ENCODE measurements around the gene SIM2. TPM values are rescaled to one million over a fixed set of nuclear protein-coding genes. Genes with fewer than 3 reads are reported as not detected.

Gene SIM2
- total RNA-seq, 1 donor: not detected

DNA sequence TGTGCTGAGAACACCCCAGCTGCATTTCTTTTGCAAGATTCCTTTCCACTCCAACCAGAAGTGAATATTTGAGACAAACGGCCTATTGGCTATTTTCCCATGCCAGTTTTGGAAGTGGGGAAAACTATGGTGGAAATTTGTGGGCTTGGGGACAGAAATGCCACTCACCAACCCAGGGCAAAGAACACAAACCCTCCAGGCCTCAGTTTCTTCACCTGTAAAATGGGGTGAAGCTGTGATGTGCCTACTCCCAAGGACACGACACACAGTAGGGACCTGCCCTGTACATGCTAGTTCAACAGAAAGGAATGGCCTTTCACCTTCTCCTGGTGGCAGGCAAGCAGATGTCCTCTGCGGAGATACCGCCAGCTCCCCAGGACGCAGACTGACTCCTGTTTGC is 46.5 kb downstream of the SIM2 start:
- no peak overlapping the region for H3K4me3 ChIP-seq (ENCODE audit: low read depth, low read length)
- TF ChIP-seq, protein P1, sequence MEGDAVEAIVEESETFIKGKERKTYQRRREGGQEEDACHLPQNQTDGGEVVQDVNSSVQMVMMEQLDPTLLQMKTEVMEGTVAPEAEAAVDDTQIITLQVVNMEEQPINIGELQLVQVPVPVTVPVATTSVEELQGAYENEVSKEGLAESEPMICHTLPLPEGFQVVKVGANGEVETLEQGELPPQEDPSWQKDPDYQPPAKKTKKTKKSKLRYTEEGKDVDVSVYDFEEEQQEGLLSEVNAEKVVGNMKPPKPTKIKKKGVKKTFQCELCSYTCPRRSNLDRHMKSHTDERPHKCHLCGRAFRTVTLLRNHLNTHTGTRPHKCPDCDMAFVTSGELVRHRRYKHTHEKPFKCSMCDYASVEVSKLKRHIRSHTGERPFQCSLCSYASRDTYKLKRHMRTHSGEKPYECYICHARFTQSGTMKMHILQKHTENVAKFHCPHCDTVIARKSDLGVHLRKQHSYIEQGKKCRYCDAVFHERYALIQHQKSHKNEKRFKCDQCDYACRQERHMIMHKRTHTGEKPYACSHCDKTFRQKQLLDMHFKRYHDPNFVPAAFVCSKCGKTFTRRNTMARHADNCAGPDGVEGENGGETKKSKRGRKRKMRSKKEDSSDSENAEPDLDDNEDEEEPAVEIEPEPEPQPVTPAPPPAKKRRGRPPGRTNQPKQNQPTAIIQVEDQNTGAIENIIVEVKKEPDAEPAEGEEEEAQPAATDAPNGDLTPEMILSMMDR (IDR thresholded peaks at IDR 0.05; ENCODE audit: insufficient read depth, low read depth, low read length): no peak
- no peak for DNase-seq (ENCODE audit: low read depth)

DNA sequence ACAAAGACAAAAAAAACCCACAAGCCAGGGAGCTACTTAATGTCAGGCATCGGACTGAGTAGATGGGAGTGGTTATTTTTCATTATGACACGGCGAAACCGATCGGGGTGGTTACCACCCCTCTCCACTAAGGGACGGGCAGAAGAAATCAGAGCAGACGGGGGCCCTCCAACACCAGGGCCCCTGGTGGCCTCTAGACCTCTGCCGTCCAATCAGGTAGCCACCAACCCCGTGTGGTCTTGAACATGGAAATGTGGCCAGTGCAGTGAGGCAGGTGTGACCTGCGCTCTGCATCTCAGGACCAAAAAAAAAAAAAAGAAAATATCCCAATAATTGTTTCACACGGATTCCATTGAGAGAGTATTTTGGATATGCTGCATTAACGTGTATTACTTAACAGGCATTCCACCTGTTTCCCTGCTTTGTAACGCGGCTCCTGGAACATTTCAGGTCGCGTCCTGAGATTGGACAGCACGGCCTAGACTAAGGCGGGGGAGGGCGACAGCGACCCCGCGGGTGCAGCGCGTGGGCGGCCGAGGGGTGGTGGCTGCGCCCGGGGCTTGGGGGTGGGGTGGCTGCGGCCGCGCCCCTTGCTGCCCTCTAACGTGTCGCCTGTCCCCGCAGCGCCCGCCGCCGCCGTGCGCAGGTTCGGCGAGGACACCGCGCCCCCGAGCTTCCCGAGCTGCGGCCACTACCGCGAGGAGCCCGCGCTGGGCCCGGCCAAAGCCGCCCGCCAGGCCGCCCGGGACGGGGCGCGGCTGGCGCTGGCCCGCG is 48.3 kb downstream of the SIM2 start:
- peak overlapping the region; percentile 44 for H3K4me3 ChIP-seq (ENCODE audit: low read depth, low read length)
- TF ChIP-seq, protein P1 (IDR thresholded peaks at IDR 0.05; ENCODE audit: insufficient read depth, low read depth, low read length): no peak
- no peak for DNase-seq (ENCODE audit: low read depth)

DNA sequence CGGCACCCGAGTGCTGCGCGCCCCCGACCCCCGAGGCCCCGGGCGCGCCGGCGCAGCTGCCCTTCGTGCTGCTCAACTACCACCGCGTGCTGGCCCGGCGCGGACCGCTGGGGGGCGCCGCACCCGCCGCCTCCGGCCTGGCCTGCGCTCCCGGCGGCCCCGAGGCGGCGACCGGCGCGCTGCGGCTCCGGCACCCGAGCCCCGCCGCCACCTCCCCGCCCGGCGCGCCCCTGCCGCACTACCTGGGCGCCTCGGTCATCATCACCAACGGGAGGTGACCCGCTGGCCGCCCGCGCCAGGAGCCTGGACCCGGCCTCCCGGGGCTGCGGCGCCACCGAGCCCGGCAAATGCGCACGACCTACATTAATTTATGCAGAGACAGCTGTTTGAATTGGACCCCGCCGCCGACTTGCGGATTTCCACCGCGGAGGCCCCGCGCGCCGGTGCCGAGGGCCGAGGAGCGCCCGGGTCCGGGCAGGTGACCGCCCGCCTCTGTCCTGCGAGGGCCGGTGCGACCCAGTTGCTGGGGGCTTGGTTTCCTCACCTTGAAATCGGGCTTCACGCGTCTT is 49.0 kb downstream of the SIM2 start:
- DNase-seq (ENCODE audit: low read depth): peak; percentile 31
- TF ChIP-seq, protein P1 (IDR thresholded peaks at IDR 0.05; ENCODE audit: insufficient read depth, low read depth, low read length): no peak
- H3K4me3 ChIP-seq (ENCODE audit: low read depth, low read length): peak overlapping the region; percentile 47

DNA sequence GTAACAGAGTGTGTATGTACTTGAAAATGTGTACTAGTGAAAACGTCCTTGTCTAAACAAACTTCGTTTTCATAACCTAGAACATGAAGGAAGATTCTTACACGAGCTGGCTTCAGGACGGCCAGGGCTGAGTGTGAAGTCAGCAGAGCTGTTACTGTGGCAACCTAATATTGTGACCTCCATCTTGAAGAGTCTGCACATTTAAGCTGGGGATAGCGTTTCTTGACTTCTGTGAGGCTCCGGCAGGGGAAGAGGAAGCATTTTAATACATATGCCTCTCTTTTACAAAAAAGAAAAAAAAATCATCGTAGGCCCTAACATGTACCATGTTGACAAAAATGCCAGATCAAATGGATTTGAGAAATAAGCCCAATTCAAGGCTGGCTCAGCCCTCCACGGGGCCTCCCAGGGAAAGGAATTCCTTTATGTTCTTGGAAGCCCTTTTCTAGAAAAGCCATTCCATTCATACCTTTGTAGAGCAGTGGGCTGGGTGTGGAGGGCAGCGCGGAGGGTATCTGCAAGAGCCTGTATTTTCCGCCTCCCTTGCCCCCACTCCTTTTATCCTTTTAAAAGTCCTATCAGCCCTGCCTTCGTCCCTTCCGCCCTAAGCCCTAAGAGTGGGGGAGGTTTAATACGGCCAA is 51.1 kb downstream of the SIM2 start:
- TF ChIP-seq, protein P1 (IDR thresholded peaks at IDR 0.05; ENCODE audit: insufficient read depth, low read depth, low read length): no peak
- peak; percentile 57 for DNase-seq (ENCODE audit: low read depth)
- H3K4me3 ChIP-seq (ENCODE audit: low read depth, low read length): no peak overlapping the region

DNA sequence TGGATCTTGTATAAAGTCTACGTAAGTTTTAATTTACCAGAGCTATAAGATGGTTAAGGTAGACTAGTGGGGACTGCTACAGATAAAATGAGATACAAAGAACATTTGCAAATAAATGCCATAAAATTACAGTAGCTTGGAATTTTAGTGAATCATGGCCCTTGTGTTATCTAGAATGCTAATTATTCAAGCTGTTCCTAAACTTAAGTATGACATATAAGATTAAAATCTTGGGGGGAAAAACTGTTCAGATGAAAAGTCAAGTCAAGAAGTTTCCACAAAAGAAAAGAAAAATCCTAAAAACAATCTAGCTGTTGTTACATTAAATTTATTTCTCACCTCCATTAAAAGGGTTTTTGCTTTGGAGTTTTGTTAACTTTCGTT is 51.7 kb downstream of the SIM2 start:
- no peak for DNase-seq (ENCODE audit: low read depth)
- H3K4me3 ChIP-seq (ENCODE audit: low read depth, low read length): no peak overlapping the region
- TF ChIP-seq, protein P1 (IDR thresholded peaks at IDR 0.05; ENCODE audit: insufficient read depth, low read depth, low read length): no peak

DNA sequence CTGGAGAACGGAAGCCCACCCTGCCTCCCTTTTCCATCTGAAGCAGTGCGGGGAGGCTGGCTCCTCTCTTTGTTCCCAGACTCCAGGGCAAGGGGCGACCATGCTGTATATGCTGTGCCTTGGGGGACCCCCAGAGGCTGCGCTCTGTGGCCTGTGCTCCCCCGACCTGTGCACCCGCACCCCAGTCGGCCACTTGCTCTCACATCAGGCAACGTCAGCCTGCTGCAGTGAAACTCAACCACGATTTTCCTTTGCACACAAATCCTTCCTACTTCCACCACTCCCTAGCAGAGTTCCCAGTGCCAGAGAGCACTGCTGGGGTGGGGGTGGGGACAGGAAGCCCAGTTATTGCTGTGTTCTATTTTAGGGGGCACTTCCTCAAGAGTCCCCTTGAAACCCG is 52.5 kb downstream of the SIM2 start:
- DNase-seq (ENCODE audit: low read depth): no peak
- TF ChIP-seq, protein P1 (IDR thresholded peaks at IDR 0.05; ENCODE audit: insufficient read depth, low read depth, low read length): no peak
- no peak overlapping the region for H3K4me3 ChIP-seq (ENCODE audit: low read depth, low read length)

Measured in fibroblast of villous mesenchyme (primary cell).